DMS153 (cell line): ENCODE results near the gene COTL1.
"Not testable (repeated sequence)": the region's sequence is repeated elsewhere in the genome, so short reads cannot be mapped to it uniquely, and the experiment has no call there.

Experiments
- DNase-seq: peaks from one replicate; lab custom pipeline; 2025; lab: John Stamatoyannopoulos, UW

The COTL1 gene

GRCh38 chr16:84528322-84528721 is 89.6 kb downstream of the COTL1 start:
- DNase-seq = no peak

- DNase-seq = no peak
Observed at GRCh38 chr16:84527532-84528269, 90.2 kb downstream of the COTL1 start.

- DNase-seq = peak; percentile 37
Observed at GRCh38 chr16:84526794-84527531, 90.9 kb downstream of the COTL1 start.

- not testable (repeated sequence) for DNase-seq
Observed at GRCh38 chr16:84524941-84525581, 92.8 kb downstream of the COTL1 start.

- DNase-seq = no peak
Observed at GRCh38 chr16:84524346-84524920, 93.4 kb downstream of the COTL1 start.

- no peak for DNase-seq
Observed at GRCh38 chr16:84521497-84521770, 96.4 kb downstream of the COTL1 start.

- peak; percentile 100 for DNase-seq
Observed at GRCh38 chr16:84520725-84521496, 97.0 kb downstream of the COTL1 start.

GRCh38 chr16:84519855-84520254 is 98.0 kb downstream of the COTL1 start:
- no peak for DNase-seq

- peak; percentile 87 for DNase-seq
Observed at GRCh38 chr16:84518804-84519341, 99.0 kb downstream of the COTL1 start.

- not testable (repeated sequence) for DNase-seq
Observed at GRCh38 chr16:84518220-84518619, 99.7 kb downstream of the COTL1 start.

- DNase-seq = no peak
Observed at GRCh38 chr16:84517366-84517765, 100.5 kb downstream of the COTL1 start.
